HG02885 (cell line): Measurements from ENCODE around the gene EML6.

Experiments used
- ATAC-seq: cut with Tn5 transposase; IDR thresholded peaks from one replicate; pipeline ENCODE4 v1.9.1; 2021; ENCODE audit warnings: mild to moderate bottlenecking; ENCODE audit not compliant: unreplicated experiment, poor library complexity

Gene EML6

DNA sequence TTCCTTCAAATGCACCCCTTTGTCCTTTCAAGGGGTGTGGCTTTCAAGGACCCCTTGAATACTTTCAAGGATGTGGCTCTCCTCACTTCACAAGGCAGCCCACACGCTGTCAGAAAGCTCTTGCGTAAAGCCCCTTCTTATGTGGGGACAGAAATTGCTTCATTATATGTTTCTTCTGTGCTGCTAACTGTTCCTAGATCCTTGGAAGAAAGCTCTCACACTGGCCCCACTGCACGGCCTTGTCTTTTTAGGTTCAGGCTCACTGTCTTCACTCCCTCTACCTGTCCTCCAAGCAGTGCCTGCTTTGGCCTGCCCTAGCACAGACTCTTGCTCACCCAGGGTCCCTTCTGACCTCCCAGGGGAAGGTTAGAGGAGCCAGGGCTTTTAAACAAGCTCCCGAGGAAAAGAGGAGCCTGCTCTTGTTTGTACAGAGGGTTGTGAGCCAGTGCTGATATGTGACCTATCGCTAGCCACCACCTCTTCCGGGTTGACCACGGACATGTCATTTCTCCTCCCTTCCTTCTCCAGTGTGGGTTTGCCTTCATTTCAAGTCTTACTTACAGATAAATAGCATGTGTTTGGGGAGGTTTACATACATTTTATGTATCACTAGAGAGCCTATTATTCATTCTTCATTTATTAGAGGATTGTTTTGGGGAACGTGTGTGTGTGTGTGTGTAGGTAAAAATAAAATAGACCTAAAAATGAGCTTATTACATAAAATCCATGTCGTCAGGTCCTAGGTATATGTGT is 232.1 kb downstream of the EML6 start:
- ATAC-seq, result no peak

GRCh38 chr2:54956111-54956627 is 232.7 kb downstream of the EML6 start:
- ATAC-seq, result no peak

- no peak for ATAC-seq
These were observed 234.0 kb downstream of the EML6 start for GRCh38 chr2:54957321-54957999.

GRCh38 chr2:54958717-54959371 is 235.4 kb downstream of the EML6 start:
- ATAC-seq, result no peak

DNA sequence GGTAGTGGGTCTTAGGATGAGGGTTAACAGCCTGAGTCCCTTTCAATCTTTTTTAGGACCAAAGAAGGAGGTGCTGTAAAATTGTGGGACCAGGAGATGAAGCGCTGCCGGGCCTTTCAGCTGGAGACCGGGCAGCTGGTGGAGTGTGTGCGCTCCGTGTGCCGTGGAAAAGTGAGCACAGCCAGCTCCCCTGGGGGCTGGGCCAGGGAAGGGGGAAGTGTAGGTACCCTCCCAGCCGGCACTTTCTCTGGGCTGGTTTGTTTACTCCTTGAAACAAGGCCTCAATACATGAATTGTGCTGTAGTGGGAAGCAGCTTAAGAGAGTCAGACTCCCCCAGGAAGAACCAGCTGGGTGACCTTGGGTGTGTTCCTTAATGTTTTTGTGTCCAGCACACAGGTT is 236.7 kb downstream of the EML6 start:
- ATAC-seq, result no peak

- ATAC-seq, result no peak
These were observed 239.0 kb downstream of the EML6 start for GRCh38 chr2:54962511-54962910.

DNA sequence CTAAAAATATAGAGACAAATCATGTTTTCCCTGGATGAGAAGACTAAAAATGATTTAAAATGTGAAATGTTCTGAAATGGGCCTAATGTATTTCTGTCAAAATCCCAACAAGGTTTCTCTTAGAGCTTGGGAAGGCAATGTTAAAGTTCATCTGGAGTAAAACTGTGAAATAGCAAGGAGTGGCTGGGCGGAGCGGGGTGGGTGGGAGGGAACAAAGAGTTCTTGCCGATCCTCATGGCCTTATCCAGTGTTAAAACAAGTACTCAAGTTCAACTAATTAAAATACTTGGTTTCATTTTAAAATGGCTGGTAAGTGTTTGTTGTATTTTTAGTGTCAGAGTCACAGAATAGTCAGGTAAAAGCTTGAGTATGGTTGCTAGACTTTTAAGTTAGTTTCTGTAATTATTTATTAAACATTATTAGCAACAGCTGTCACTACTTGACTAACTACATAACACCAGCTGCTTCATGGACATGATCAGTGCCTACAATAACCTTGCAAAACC is 239.5 kb downstream of the EML6 start:
- ATAC-seq, result no peak

GRCh38 chr2:54963476-54963875 is 240.0 kb downstream of the EML6 start:
- no peak for ATAC-seq

DNA sequence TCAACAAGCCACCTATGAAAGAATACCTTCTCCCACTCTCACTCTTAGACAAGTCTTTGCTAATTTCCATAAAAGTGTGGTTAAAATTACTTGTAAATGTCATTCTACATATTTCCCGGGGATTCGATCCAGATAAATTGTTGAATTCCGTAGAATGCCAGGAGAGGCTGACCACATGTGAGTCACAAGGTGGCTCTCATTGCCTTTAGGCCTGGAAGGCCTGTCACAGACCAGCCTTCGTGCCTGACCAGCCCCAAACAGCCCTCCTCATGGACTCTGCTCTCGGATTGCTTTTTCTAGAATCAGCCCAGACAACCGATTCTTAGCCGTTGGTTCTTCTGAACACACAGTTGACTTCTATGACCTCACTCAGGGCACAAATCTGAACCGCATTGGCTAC is 240.8 kb downstream of the EML6 start:
- ATAC-seq, result no peak

DNA sequence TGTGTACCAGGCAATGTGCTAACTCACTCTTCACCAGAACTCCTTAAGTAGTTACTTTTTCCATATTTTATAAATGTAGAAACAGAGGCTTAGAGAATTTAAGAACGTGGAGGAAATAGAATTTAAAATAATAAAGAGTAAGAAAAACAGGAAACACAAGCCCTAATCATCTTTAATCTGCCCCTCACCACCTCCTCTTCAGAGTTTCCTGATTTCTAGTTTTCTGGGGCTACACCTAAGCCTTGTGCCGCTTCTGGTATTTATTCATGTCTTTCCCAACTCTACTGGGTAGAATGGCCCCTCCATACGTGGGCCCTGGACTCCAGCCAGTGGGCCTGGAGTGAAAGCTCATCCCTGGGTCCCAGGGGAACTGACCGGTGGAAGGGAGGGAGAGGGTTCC is 241.4 kb downstream of the EML6 start:
- ATAC-seq, result no peak

DNA sequence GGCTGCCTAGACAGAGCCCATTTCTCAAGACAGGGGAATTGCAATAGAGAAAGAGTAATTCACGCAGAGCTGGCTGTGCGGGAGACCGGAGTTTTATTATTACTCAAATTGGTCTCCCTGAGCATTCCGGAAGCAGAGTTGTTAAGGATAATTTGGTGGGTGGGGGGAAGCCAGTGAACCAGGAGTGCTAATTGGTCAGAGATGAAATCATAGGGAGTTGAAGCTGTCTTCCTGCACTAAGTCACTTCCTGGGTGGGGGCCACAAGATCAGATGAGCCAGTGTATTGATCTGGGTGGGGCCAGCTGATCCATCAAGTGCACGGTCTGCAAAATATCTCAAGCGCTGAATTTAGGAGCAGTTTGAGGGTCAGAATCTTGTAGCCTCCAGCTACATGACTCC is 242.0 kb downstream of the EML6 start:
- ATAC-seq, result no peak

GRCh38 chr2:54966165-54966832 is 242.8 kb downstream of the EML6 start:
- no peak for ATAC-seq

DNA sequence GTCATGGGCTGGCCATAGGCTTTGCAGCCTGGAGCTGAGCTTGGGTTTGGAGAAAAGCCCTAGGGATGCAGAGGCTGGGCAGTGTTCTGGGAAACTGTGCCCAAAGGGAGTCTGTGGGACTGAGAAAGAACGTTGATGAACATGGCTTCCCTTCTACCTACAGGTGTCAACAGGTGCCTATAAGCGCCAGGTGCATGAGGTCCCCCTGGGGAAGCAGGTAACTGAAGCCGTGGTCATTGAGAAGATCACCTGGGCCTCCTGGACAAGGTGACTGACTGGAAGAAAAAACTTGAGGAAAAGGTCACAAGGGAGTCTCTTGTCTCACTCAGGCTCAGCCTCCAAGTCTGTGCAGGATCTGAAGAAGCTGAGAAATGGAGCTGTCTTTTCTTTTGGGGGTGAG is 243.4 kb downstream of the EML6 start:
- ATAC-seq, result no peak

DNA sequence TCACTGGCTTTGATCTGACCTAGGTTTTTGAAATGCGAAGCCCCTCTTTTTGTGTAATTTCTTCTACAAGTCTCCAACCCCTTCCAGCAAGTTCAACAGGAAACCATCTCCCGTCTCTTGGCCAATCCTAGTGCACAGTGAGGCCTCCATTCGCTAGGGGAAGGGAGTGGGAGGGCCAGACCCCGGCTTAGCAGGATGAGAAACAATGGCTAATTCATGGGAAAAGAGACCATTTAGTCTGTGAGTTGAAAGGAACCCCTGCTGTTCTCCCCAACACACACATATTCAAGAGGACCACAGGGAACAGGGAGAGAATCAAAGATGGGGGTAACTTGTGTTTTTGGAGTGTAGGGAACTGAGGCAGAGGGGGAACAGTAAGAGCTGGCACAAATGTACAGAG is 243.8 kb downstream of the EML6 start:
- ATAC-seq, result no peak

DNA sequence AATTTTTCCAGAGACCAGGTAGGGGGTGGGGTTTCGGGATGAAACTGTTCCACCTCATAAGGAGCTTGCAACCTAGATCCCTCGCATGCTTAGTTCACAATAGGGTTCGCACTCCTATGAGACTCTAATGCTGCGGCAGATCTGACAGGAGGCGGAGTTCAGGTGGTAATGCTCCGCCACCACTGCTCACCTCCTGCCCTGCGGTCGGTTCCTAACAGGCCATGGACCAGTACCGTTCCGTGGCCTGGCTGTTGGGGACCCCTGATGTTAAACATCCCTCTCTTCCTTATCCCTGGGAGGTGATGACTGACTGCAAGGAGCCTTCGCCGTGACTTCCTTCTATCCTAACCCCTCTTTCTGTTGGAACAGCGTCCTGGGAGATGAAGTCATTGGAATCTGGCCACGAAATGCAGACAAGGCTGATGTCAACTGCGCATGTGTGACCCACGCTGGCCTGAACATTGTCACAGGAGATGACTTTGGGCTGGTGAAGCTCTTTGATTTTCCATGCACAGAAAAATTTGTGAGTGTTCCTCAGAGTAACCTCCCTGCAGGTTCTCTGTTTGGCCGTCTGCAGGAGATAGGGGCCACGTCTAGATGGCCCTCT is 244.4 kb downstream of the EML6 start:
- no peak for ATAC-seq

GRCh38 chr2:54968561-54969218 is 245.2 kb downstream of the EML6 start:
- ATAC-seq, result no peak

- no peak for ATAC-seq
These were observed 246.0 kb downstream of the EML6 start for GRCh38 chr2:54969295-54969939.

- no peak for ATAC-seq
These were observed 246.5 kb downstream of the EML6 start for GRCh38 chr2:54969940-54970338.

- ATAC-seq, result no peak
These were observed 251.7 kb downstream of the EML6 start for GRCh38 chr2:54975175-54975574.
